HepG2 (cell line): ENCODE results near the gene TMEM97. TPM values are rescaled to one million over a fixed set of nuclear protein-coding genes. Genes with fewer than 3 reads are reported as not detected.

Experiments
- ATAC-seq: fragments of 200-7000 bp; cut with Tn5 transposase; 3 replicates; pipeline ENCODE4 v1.9.1; 2020; ENCODE audit warnings: mild to moderate bottlenecking, moderate library complexity
- BruUV-seq: library from RNA; stranded (reverse); fragments of 400-500 nt; replicated peaks from 2 replicates; lab custom pipeline; 2021; lab: Mats Ljungman, UMichigan
- CTCF ChIA-PET: fragments of 300-600 bp; formaldehyde crosslinking; extraction: SDS; loops from one replicate; lab custom pipeline; 2021; ENCODE audit warnings: low total read pairs, inconsistent platforms, low intra/inter-chr PET ratio; lab: Yijun Ruan, JAX
- POLR2A ChIA-PET: fragments of 350-600 bp; sonication (Branson Sonifier 250); formaldehyde crosslinking; loops from one replicate; lab custom pipeline; 2020; ENCODE audit warnings: antibody characterized with exemption, inconsistent platforms; lab: Yijun Ruan, JAX
- DNase-seq: peaks from one replicate; pipeline ENCODE4 v3.0.0-alpha.2; 2015; ENCODE audit warnings: low spot score
- FAIRE-seq: peaks from 3 replicates; lab custom pipeline; 2011; peaks lifted over from hg19 to GRCh38; lab: Jason Lieb, UNC
- H2AFZ ChIP-seq: one replicate; pipeline ENCODE4 v1.6.1; 2011; ENCODE audit warnings: low read length, inconsistent platforms
- H3K27ac ChIP-seq: fragments of 300-600 bp; 3 replicates; pipeline ENCODE4 v1.8.0; 2011; ENCODE audit warnings: mixed run types, mild to moderate bottlenecking, mixed read lengths, low read length, inconsistent platforms; ENCODE audit not compliant: insufficient read depth; ENCODE audit errors: extremely low read length
- H3K27me3 ChIP-seq, 2 experiments: fragments of 200-600 bp in 1 of 2; 2 replicates in 1 of 2; 3 replicates in 1 of 2; pipeline versions ENCODE4 v1.6.0 to v1.8.0; 2011; ENCODE audit warnings: low read length in 2 of 2, mild to moderate bottlenecking in 2 of 2, moderate library complexity in 2 of 2, inconsistent platforms in 1 of 2; ENCODE audit not compliant: insufficient read depth in 2 of 2, control insufficient read depth in 1 of 2
- H3K36me3 ChIP-seq, 2 experiments: fragments of 200-600 bp in 1 of 2; replicated peaks in 1 of 2; 2 replicates in 1 of 2; 3 replicates in 1 of 2; pipeline versions ENCODE4 v1.5.1 to v1.8.0; 2011; ENCODE audit warnings: low read length in 2 of 2, inconsistent platforms in 1 of 2; ENCODE audit not compliant: insufficient read depth in 2 of 2, control insufficient read depth in 1 of 2
- H3K4me1 ChIP-seq: 2 replicates; pipeline ENCODE4 v1.5.1; 2012; ENCODE audit warnings: low read length, inconsistent platforms; ENCODE audit not compliant: insufficient read depth
- H3K4me2 ChIP-seq: 2 replicates; pipeline ENCODE4 v1.6.0; 2011; ENCODE audit warnings: low read depth, low read length, inconsistent platforms
- H3K4me3 ChIP-seq, 3 experiments: fragments of 200-600 bp in 1 of 3; sonication (generic), shearing (Covaris generic) in 1 of 3; replicated peaks in 1 of 3; 2 replicates each; pipeline ENCODE4 v1.5.1; 2011 to 2016; ENCODE audit warnings: low read length in 3 of 3, inconsistent platforms in 2 of 3, low read depth in 2 of 3, mild to moderate bottlenecking in 2 of 3, control low read depth in 1 of 3, mixed read lengths in 1 of 3; ENCODE audit not compliant: insufficient read depth in 1 of 3
- H3K79me2 ChIP-seq: one replicate; pipeline ENCODE4 v1.6.1; 2011; ENCODE audit warnings: low read length, inconsistent platforms; ENCODE audit not compliant: insufficient read depth
- H3K9ac ChIP-seq: 2 replicates; pipeline ENCODE4 v1.6.0; 2011; ENCODE audit warnings: mild to moderate bottlenecking, low read depth, low read length, inconsistent platforms; ENCODE audit not compliant: insufficient read depth
- H3K9me3 ChIP-seq: 2 replicates; pipeline ENCODE4 v1.5.1; 2012; ENCODE audit warnings: mild to moderate bottlenecking, low read length
- H4K20me1 ChIP-seq: 2 replicates; pipeline ENCODE4 v1.6.0; 2011; ENCODE audit warnings: inconsistent platforms, mild to moderate bottlenecking, low read length, moderate library complexity; ENCODE audit not compliant: insufficient read depth
- AGO1 ChIP-seq: fragments of 200-400 bp; formaldehyde crosslinking; IDR thresholded peaks from 2 replicates; pipeline ENCODE4 v1.6.1; 2017; ENCODE audit warnings: mild to moderate bottlenecking, low read depth, low read length, moderate library complexity; ENCODE audit not compliant: poor library complexity, severe bottlenecking
- ARID5B ChIP-seq: IDR thresholded peaks from 2 replicates; pipeline ENCODE4 v1.4.0; 2020; ENCODE audit warnings: mild to moderate bottlenecking, missing genetic modification reagents
- DNMT3B ChIP-seq: conservative IDR thresholded peaks from 2 replicates; pipeline ENCODE4 v1.6.1; 2016; ENCODE audit warnings: missing biosample characterization, control low read depth
- EED ChIP-seq: sonication (generic); formaldehyde crosslinking; IDR thresholded peaks from 2 replicates; pipeline ENCODE4 v1.5.0; 2020; ENCODE audit warnings: mild to moderate bottlenecking, missing genetic modification reagents
- ELF3 ChIP-seq: IDR thresholded peaks from 2 replicates; pipeline ENCODE4 v1.6.1; 2016; ENCODE audit warnings: missing genetic modification reagents, missing compliant biosample characterization
- HNRNPK ChIP-seq: fragments of 200-400 bp; formaldehyde crosslinking; IDR thresholded peaks from 2 replicates; pipeline ENCODE4 v1.6.1; 2018; ENCODE audit warnings: low read length, low read depth, moderate library complexity, mild to moderate bottlenecking; ENCODE audit not compliant: poor library complexity, severe bottlenecking
- ISL2 ChIP-seq: sonication (generic); formaldehyde crosslinking; IDR thresholded peaks from 2 replicates; pipeline ENCODE4 v1.5.0; 2020; ENCODE audit warnings: missing genetic modification reagents
- PHF8 ChIP-seq: sonication (generic); formaldehyde crosslinking; IDR thresholded peaks from 2 replicates; pipeline ENCODE4 v1.5.0; 2020; ENCODE audit warnings: missing genetic modification reagents
- POGZ ChIP-seq: sonication (generic); formaldehyde crosslinking; IDR thresholded peaks from 2 replicates; pipeline ENCODE4 v1.4.0; 2020; ENCODE audit warnings: mild to moderate bottlenecking, missing genetic modification reagents
- POLR2A ChIP-seq, 2 experiments: IDR thresholded peaks; 2 replicates each; pipeline ENCODE4 v1.6.1; 2011; ENCODE audit warnings: low read depth in 2 of 2, low read length in 2 of 2, mild to moderate bottlenecking in 1 of 2, moderate library complexity in 1 of 2; ENCODE audit not compliant: insufficient read depth in 1 of 2
- POLR2AphosphoS5 ChIP-seq: IDR thresholded peaks from 2 replicates; pipeline ENCODE4 v1.6.1; 2012; ENCODE audit warnings: low read depth, low read length
- TBL1XR1 ChIP-seq: fragments of 150-350 bp; IDR thresholded peaks from 2 replicates; pipeline ENCODE4 v1.6.1; 2014; ENCODE audit warnings: borderline replicate concordance, low read length; ENCODE audit not compliant: partially characterized antibody
- ZMYM2 ChIP-seq: sonication (generic); formaldehyde crosslinking; IDR thresholded peaks from 2 replicates; pipeline ENCODE4 v1.8.0; 2022; ENCODE audit warnings: mild to moderate bottlenecking, missing genetic modification reagents
- ZMYM4 ChIP-seq: sonication (generic); formaldehyde crosslinking; IDR thresholded peaks from 2 replicates; pipeline ENCODE4 v1.8.1; 2023; ENCODE audit warnings: mild to moderate bottlenecking, missing genetic modification reagents
- ZNF543 ChIP-seq: sonication (generic); formaldehyde crosslinking; IDR thresholded peaks from 2 replicates; pipeline ENCODE4 v1.4.0; 2020; ENCODE audit warnings: mild to moderate bottlenecking, missing genetic modification reagents
- ZSCAN31 ChIP-seq: sonication (generic); formaldehyde crosslinking; IDR thresholded peaks from 2 replicates; pipeline ENCODE4 v1.5.0; 2020; ENCODE audit warnings: low read depth, mild to moderate bottlenecking, missing genetic modification reagents
- WGBS: methylation state at CpG from one replicate; pipeline ENCODE4 v1.1.6; 2017; ENCODE audit warnings: low lambda C conversion rate; 5-methylcytosine and 5-hydroxymethylcytosine counted together
- in situ Hi-C: cut with HindIII; loops from 2 replicates; pipeline ENCODE4 v1.10.0; 2017; ENCODE audit warnings: low pct_unique_long_range_greater_than_20kb; ENCODE audit not compliant: extremely low pct_ligation_motif_present
- intact Hi-C: fragments of 100-400 bp; cut with micrococcal nuclease; formaldehyde crosslinking; loops from one replicate; pipeline ENCODE4 v1.10.0; 2022; ENCODE audit not compliant: unreplicated experiment
- polyA plus RNA-seq, 8 experiments: library from polyadenylated mRNA; depleted of rRNA in 3 of 8; stranded (reverse) in 7 of 8; unstranded in 1 of 8; fragments of >200 nt; fragmentation: Illumina TruSeq in 4 of 8; extraction: Trizol in 4 of 8; gene quantifications; 2 replicates each; pipeline versions ENCODE4 v1.2.1 to v1.2.3, GENCODE V29; 2011 to 2016; ENCODE audit warnings: low read depth in 4 of 8, missing spikeins in 1 of 8, mixed read lengths in 1 of 8; ENCODE audit not compliant: insufficient read depth in 1 of 8
- total RNA-seq, 5 experiments: library from RNA; depleted of rRNA; stranded (reverse); fragments of >200 nt; fragmentation: Illumina TruSeq; extraction: Trizol; gene quantifications; 2 replicates each; pipeline ENCODE4 v1.2.3, GENCODE V29; 2016; ENCODE audit warnings: low read depth in 1 of 5
- TF ChIP-seq, protein P1 (sequence below): fragments of 450-650 bp; IDR thresholded peaks from 2 replicates; pipeline ENCODE4 v1.6.1; 2016

The TMEM97 gene
- total and polyA plus RNA-seq, 2 of the 13 experiments (the other 11 are each of a cell fraction or from before 2014, with no cell fraction given), result 69.6 to 137 TPM

GRCh38 chr17:28370744-28371103, 51.7 kb downstream of the TMEM97 start (continued):
- TF ChIP-seq TBL1XR1 (no peak), POGZ (CRISPR knock-in tag) (no peak)

DNA sequence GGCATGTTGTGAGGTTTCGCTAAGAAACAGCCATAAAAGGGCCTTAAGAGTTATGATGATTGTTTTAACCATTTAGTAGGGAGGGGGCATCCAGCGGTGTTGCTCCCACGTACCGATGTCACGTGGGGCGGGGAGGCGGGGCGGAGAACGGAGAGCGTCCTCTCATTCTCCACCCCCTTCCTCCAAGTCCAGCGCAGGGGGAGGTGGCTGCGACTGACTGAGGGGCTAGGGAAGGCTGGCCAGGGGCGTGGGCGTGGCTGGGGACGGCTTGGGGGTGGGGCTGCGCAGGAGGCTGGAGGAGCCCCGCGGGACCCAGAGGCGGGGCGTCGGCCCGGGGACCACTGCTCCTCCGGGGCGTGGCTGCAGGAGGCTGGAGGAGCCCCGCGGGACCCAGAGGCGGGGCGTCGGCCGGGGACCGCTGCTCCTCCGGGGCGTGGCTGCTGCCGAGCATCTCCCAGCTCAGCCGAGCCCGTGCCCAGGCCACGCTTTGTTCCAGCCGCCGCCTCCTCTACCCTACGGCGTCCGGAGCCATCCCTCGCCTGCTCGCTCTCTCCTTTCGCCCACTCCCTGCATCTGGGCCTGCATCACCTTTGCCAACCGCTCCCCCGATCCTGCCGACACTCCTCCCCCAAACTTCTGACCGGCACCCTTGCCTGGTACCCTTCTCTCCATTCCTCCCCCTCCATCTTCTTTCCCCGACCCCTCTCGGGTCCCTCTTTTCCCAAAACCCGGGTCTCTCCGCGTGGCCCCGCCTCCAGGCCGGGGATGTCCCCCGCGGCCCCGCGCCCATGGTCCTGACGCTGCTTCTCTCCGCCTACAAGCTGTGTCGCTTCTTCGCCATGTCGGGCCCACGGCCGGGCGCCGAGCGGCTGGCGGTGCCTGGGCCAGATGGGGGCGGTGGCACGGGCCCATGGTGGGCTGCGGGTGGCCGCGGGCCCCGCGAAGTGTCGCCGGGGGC, 52.5 kb downstream of the TMEM97 start, which contains the start of gene SARM1:
TSS of gene SARM1 (plus strand) at position 450 of the 958 bp plus-strand sequence. CDS start at position 789, 339 bp downstream.
- Histone ChIP-seq H3K4me2 (peak within 1 kb of the TSS; percentile 96), H3K36me3 (no peaks in the 10 kb centered on the region), H4K20me1 (no peaks in the 10 kb centered on the region), H3K79me2 (peaks cover 7% of the 10 kb centered on the region), H2AFZ (no peak within 1 kb of the TSS), H3K4me1 (peaks cover 47% of the 10 kb centered on the region), H3K4me3 (peak within 1 kb of the TSS; percentile 23 to 77 (median 30); a peak in 5 of 6 replicates), H3K9ac (peak within 1 kb of the TSS; percentile 59), H3K27me3 (no peaks in the 10 kb centered on the region), H3K9me3 (no peaks in the 10 kb centered on the region), H3K27ac (peak within 1 kb of the TSS; percentile 92)
- in situ Hi-C loops (no loop called here), intact Hi-C loops (loop anchor here (2.0 kb wide), 1 partner anchor 45 kb away; no protein-coding TSS in a partner anchor)
- no TSS peak for BruUV-seq
- 51% methylated on average over 43 of the region's 80 CpGs for WGBS
- peak; percentile 42 for ATAC-seq
- FAIRE-seq, result peak; percentile 54
- CTCF ChIA-PET, result no interaction called here
- peak; percentile 75 for DNase-seq
- POLR2A ChIA-PET, result interaction anchor here (0.7 to 8.3 kb wide), 9 partner anchors 10 to 49 kb away, joined by 3 to 183 read pairs (median 7); partner anchors contain the start of genes POLDIP2 and SLC46A1
- TF ChIP-seq ARID5B (CRISPR knock-in tag) (peak; percentile 6; the same call in 1 of the 2 replicates), ZMYM2 (no peak), ISL2 (CRISPR knock-in tag) (0 out of 2 replicates have a peak, but pooled peaks have one; percentile 13), DNMT3B (CRISPR knock-in tag) (no peak), PHF8 (CRISPR knock-in tag) (no peak), POLR2A (IDR thresholded peaks at IDR 0.05; ENCODE audit: insufficient read depth in 1 of 2, low read depth in 2 of 2, low read length in 2 of 2) (peak in 1 of 2 experiments; percentile 49; a peak in 2 of 4 replicates), HNRNPK (peak; percentile 60), EED (CRISPR knock-in tag) (no peak), AGO1 (peak; percentile 75), ELF3 (CRISPR knock-in tag) (0 out of 2 replicates have a peak, but pooled peaks have one; percentile 14), POLR2AphosphoS5 (0 out of 2 replicates have a peak, but pooled peaks have one; percentile 40), ZMYM4 (CRISPR knock-in tag) (no peak), ZSCAN31 (CRISPR knock-in tag) (peak; percentile 26; the same call in 1 of the 2 replicates), ZNF543 (0 out of 2 replicates have a peak, but pooled peaks have one; percentile 47)
- TF ChIP-seq, protein P1, sequence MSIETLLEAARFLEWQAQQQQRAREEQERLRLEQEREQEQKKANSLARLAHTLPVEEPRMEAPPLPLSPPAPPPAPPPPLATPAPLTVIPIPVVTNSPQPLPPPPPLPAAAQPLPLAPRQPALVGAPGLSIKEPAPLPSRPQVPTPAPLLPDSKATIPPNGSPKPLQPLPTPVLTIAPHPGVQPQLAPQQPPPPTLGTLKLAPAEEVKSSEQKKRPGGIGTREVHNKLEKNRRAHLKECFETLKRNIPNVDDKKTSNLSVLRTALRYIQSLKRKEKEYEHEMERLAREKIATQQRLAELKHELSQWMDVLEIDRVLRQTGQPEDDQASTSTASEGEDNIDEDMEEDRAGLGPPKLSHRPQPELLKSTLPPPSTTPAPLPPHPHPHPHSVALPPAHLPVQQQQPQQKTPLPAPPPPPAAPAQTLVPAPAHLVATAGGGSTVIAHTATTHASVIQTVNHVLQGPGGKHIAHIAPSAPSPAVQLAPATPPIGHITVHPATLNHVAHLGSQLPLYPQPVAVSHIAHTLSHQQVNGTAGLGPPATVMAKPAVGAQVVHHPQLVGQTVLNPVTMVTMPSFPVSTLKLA, result 0 out of 2 replicates have a peak, but pooled peaks have one; percentile 11
